ENCODE results near the gene EXOC2.

EXOC2 gene

GRCh38 chr6:499617-500016 is 193.3 kb downstream of the EXOC2 start:
- H3K4ac ChIP-seq (ENCODE audit: low read length), result no peak overlapping the region
- H3K9ac ChIP-seq (ENCODE audit: low read depth, low read length, poor library complexity), result no peak overlapping the region
- no peak overlapping the region for H2BK15ac ChIP-seq (ENCODE audit: low read length)
- WGBS, 2 donors (ENCODE audit: extremely low coverage in 2 of 2, insufficient read length in 2 of 2, insufficient replicate concordance in 1 of 2), result no CpG with 5 or more reads among the region's 3 CpGs
- no peak overlapping the region for H2AK5ac ChIP-seq (ENCODE audit: low read depth, low read length)
- no peak overlapping the region for H2BK5ac ChIP-seq (ENCODE audit: low read length)
- no peak overlapping the region for H2AFZ ChIP-seq (ENCODE audit: low read length)
- no peak for DNase-seq (ENCODE audit: low spot score)
- H2BK120ac ChIP-seq (ENCODE audit: low read depth, low read length), result no peak overlapping the region
- H3K18ac ChIP-seq (ENCODE audit: low read length), result no peak overlapping the region
- no peaks in the 10 kb centered on the region for H3K9me3 ChIP-seq (replicated peaks in 1 of 2; ENCODE audit: control insufficient read depth in 2 of 2, insufficient read depth in 1 of 2, low read depth in 1 of 2, low read length in 2 of 2)
- H2BK12ac ChIP-seq (ENCODE audit: low read length), result no peak overlapping the region
- H3K27me3 ChIP-seq (ENCODE audit: control insufficient read depth in 3 of 3, insufficient read depth in 3 of 3, low read depth in 1 of 3, low read length in 3 of 3), result no peaks in the 10 kb centered on the region
- no peak overlapping the region for H4K8ac ChIP-seq (ENCODE audit: low read depth, low read length)
- no peak overlapping the region for H3K14ac ChIP-seq (ENCODE audit: low read length)
- H3K4me1 ChIP-seq (ENCODE audit: control insufficient read depth in 2 of 2, insufficient read depth in 1 of 2, low read depth in 1 of 2, low read length in 2 of 2), result peaks cover 0 to 3% of the 10 kb centered on the region in 2 donors
- no peak overlapping the region for H3K4me3 ChIP-seq (ENCODE audit: low read length in 2 of 2)
- H3K36me3 ChIP-seq (replicated peaks in 1 of 2; ENCODE audit: control insufficient read depth in 2 of 2, insufficient read depth in 2 of 2, low read length in 2 of 2), result peaks cover 2 to 18% of the 10 kb centered on the region in 2 donors
- H3K23ac ChIP-seq (ENCODE audit: low read depth, low read length, poor library complexity), result no peak overlapping the region
- H3K4me2 ChIP-seq (ENCODE audit: insufficient read depth, low read length, poor library complexity, severe bottlenecking), result no peak overlapping the region
- no peak overlapping the region for H4K91ac ChIP-seq (ENCODE audit: low read depth, low read length, poor library complexity)
- no peaks in the 10 kb centered on the region for H3K79me1 ChIP-seq (ENCODE audit: low read depth, low read length)
- H3K27ac ChIP-seq (replicated peaks; ENCODE audit: low read length), result no peak overlapping the region

- Histone ChIP-seq H2AK5ac (ENCODE audit: low read depth, low read length) (no peak overlapping the region), H3K14ac (ENCODE audit: low read length) (no peak overlapping the region)
- no CpG with 5 or more reads among the region's 9 CpGs for WGBS, 2 donors (ENCODE audit: extremely low coverage in 2 of 2, insufficient read length in 2 of 2, insufficient replicate concordance in 1 of 2)
Measured at GRCh38 chr6:498795-499231, 194.1 kb downstream of the EXOC2 start.

DNA sequence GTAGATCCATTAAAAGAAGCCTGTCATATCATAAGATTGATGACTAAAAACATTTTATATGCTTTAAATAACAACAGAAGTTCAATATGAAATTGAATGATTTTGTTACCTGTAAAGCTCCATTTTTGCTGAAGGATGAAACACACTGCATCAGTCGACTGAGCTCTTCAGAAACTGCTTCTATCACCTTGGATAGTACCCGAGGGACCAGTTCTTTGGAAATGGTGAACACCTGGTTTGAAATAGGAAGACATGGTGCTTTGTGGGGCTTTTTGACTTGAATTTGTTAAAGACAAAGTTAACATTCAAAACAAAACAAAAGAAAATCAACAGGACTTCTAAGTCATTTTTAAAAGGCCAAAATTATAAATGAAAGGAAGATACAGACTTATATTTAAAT is 195.7 kb downstream of the EXOC2 start:
- Histone ChIP-seq H3K18ac (ENCODE audit: low read length) (no peak overlapping the region), H2AFZ (ENCODE audit: low read length) (no peak overlapping the region), H3K9ac (ENCODE audit: low read depth, low read length, poor library complexity) (no peak overlapping the region), H3K14ac (ENCODE audit: low read length) (no peak overlapping the region), H2AK5ac (ENCODE audit: low read depth, low read length) (no peak overlapping the region), H3K36me3 (replicated peaks in 1 of 2; ENCODE audit: control insufficient read depth in 2 of 2, insufficient read depth in 2 of 2, low read length in 2 of 2) (peaks cover 0 to 18% of the 10 kb centered on the region in 2 donors), H2BK120ac (ENCODE audit: low read depth, low read length) (no peak overlapping the region), H2BK12ac (ENCODE audit: low read length) (no peak overlapping the region), H3K4ac (ENCODE audit: low read length) (no peak overlapping the region), H3K4me1 (ENCODE audit: control insufficient read depth in 2 of 2, insufficient read depth in 1 of 2, low read depth in 1 of 2, low read length in 2 of 2) (peaks cover 0 to 2% of the 10 kb centered on the region in 2 donors), H3K4me3 (ENCODE audit: low read length in 2 of 2) (no peak overlapping the region), H3K27ac (replicated peaks; ENCODE audit: low read length) (no peak overlapping the region), H4K8ac (ENCODE audit: low read depth, low read length) (no peak overlapping the region), H3K27me3 (ENCODE audit: control insufficient read depth in 3 of 3, insufficient read depth in 3 of 3, low read depth in 1 of 3, low read length in 3 of 3) (no peaks in the 10 kb centered on the region), H3K4me2 (ENCODE audit: insufficient read depth, low read length, poor library complexity, severe bottlenecking) (no peak overlapping the region), H3K23ac (ENCODE audit: low read depth, low read length, poor library complexity) (no peak overlapping the region), H3K79me1 (ENCODE audit: low read depth, low read length) (no peaks in the 10 kb centered on the region), H2BK15ac (ENCODE audit: low read length) (no peak overlapping the region), H3K9me3 (replicated peaks in 1 of 2; ENCODE audit: control insufficient read depth in 2 of 2, insufficient read depth in 1 of 2, low read depth in 1 of 2, low read length in 2 of 2) (peaks cover 0 to 4% of the 10 kb centered on the region in 2 donors), H2BK5ac (ENCODE audit: low read length) (no peak overlapping the region), H4K91ac (ENCODE audit: low read depth, low read length, poor library complexity) (no peak overlapping the region)
- no CpG with 5 or more reads among the region's 2 CpGs for WGBS, 2 donors (ENCODE audit: extremely low coverage in 2 of 2, insufficient read length in 2 of 2, insufficient replicate concordance in 1 of 2)
- no peak for DNase-seq (ENCODE audit: low spot score)

More at GRCh38 chr6:498795-499231, 194.1 kb downstream of the EXOC2 start:
- no peak overlapping the region for H3K23ac ChIP-seq (ENCODE audit: low read depth, low read length, poor library complexity)
- H3K4me3 ChIP-seq (ENCODE audit: low read length in 2 of 2), result no peak overlapping the region
- H4K91ac ChIP-seq (ENCODE audit: low read depth, low read length, poor library complexity), result no peak overlapping the region
- H3K9ac ChIP-seq (ENCODE audit: low read depth, low read length, poor library complexity), result no peak overlapping the region
- H3K36me3 ChIP-seq (replicated peaks in 1 of 2; ENCODE audit: control insufficient read depth in 2 of 2, insufficient read depth in 2 of 2, low read length in 2 of 2), result peaks cover 0 to 18% of the 10 kb centered on the region in 2 donors
- H3K4ac ChIP-seq (ENCODE audit: low read length), result no peak overlapping the region
- no peak overlapping the region for H2BK5ac ChIP-seq (ENCODE audit: low read length)
- no peaks in the 10 kb centered on the region for H3K79me1 ChIP-seq (ENCODE audit: low read depth, low read length)
- H2AFZ ChIP-seq (ENCODE audit: low read length), result no peak overlapping the region
- H2BK12ac ChIP-seq (ENCODE audit: low read length), result no peak overlapping the region
- H3K9me3 ChIP-seq (replicated peaks in 1 of 2; ENCODE audit: control insufficient read depth in 2 of 2, insufficient read depth in 1 of 2, low read depth in 1 of 2, low read length in 2 of 2), result no peaks in the 10 kb centered on the region
- peaks cover 0 to 3% of the 10 kb centered on the region in 2 donors for H3K4me1 ChIP-seq (ENCODE audit: control insufficient read depth in 2 of 2, insufficient read depth in 1 of 2, low read depth in 1 of 2, low read length in 2 of 2)
- H3K27ac ChIP-seq (replicated peaks; ENCODE audit: low read length), result no peak overlapping the region
- H3K18ac ChIP-seq (ENCODE audit: low read length), result no peak overlapping the region
- DNase-seq (ENCODE audit: low spot score), result no peak
- H3K4me2 ChIP-seq (ENCODE audit: insufficient read depth, low read length, poor library complexity, severe bottlenecking), result no peak overlapping the region
- no peaks in the 10 kb centered on the region for H3K27me3 ChIP-seq (ENCODE audit: control insufficient read depth in 3 of 3, insufficient read depth in 3 of 3, low read depth in 1 of 3, low read length in 3 of 3)
- H4K8ac ChIP-seq (ENCODE audit: low read depth, low read length), result no peak overlapping the region
- no peak overlapping the region for H2BK15ac ChIP-seq (ENCODE audit: low read length)
- no peak overlapping the region for H2BK120ac ChIP-seq (ENCODE audit: low read depth, low read length)

GRCh38 chr6:496649-497048 is 196.3 kb downstream of the EXOC2 start:
- no peak overlapping the region for H2AK5ac ChIP-seq (ENCODE audit: low read depth, low read length)
- no peaks in the 10 kb centered on the region for H3K27me3 ChIP-seq (ENCODE audit: control insufficient read depth in 3 of 3, insufficient read depth in 3 of 3, low read depth in 1 of 3, low read length in 3 of 3)
- no peak overlapping the region for H3K14ac ChIP-seq (ENCODE audit: low read length)
- H3K23ac ChIP-seq (ENCODE audit: low read depth, low read length, poor library complexity), result no peak overlapping the region
- H2BK120ac ChIP-seq (ENCODE audit: low read depth, low read length), result no peak overlapping the region
- no peak overlapping the region for H3K4me2 ChIP-seq (ENCODE audit: insufficient read depth, low read length, poor library complexity, severe bottlenecking)
- H2BK12ac ChIP-seq (ENCODE audit: low read length), result no peak overlapping the region
- no peak overlapping the region for H4K8ac ChIP-seq (ENCODE audit: low read depth, low read length)
- H2BK15ac ChIP-seq (ENCODE audit: low read length), result no peak overlapping the region
- no peak overlapping the region for H2AFZ ChIP-seq (ENCODE audit: low read length)
- peaks cover 0 to 18% of the 10 kb centered on the region in 2 donors for H3K36me3 ChIP-seq (replicated peaks in 1 of 2; ENCODE audit: control insufficient read depth in 2 of 2, insufficient read depth in 2 of 2, low read length in 2 of 2)
- no peak overlapping the region for H2BK5ac ChIP-seq (ENCODE audit: low read length)
- no peak for DNase-seq (ENCODE audit: low spot score)
- H3K9ac ChIP-seq (ENCODE audit: low read depth, low read length, poor library complexity), result no peak overlapping the region
- no peaks in the 10 kb centered on the region for H3K4me1 ChIP-seq (ENCODE audit: control insufficient read depth in 2 of 2, insufficient read depth in 1 of 2, low read depth in 1 of 2, low read length in 2 of 2)
- no peak overlapping the region for H3K4ac ChIP-seq (ENCODE audit: low read length)
- peaks cover 0 to 10% of the 10 kb centered on the region in 2 donors for H3K9me3 ChIP-seq (replicated peaks in 1 of 2; ENCODE audit: control insufficient read depth in 2 of 2, insufficient read depth in 1 of 2, low read depth in 1 of 2, low read length in 2 of 2)
- H3K27ac ChIP-seq (replicated peaks; ENCODE audit: low read length), result no peak overlapping the region
- H4K91ac ChIP-seq (ENCODE audit: low read depth, low read length, poor library complexity), result no peak overlapping the region
- H3K4me3 ChIP-seq (ENCODE audit: low read length in 2 of 2), result no peak overlapping the region
- WGBS, 2 donors (ENCODE audit: extremely low coverage in 2 of 2, insufficient read length in 2 of 2, insufficient replicate concordance in 1 of 2), result no CpG with 5 or more reads among the region's 5 CpGs
- H3K18ac ChIP-seq (ENCODE audit: low read length), result no peak overlapping the region
- H3K79me1 ChIP-seq (ENCODE audit: low read depth, low read length), result no peaks in the 10 kb centered on the region
